AG09319 (cell line): Measurements from ENCODE around the gene ZP2.
"Not testable (repeated sequence)": the region's sequence is repeated elsewhere in the genome, so short reads cannot be mapped to it uniquely, and the experiment has no call there.

Source experiments
- DNase-seq: peaks from one replicate; pipeline ENCODE4 v3.0.0-alpha.2; 2010; ENCODE audit warnings: low read depth; ENCODE audit errors: extremely low read depth
- CTCF ChIP-seq: IDR thresholded peaks from 2 replicates; pipeline ENCODE4 v1.5.1; 2011; ENCODE audit warnings: low read depth, mild to moderate bottlenecking, inconsistent platforms, low read length, moderate library complexity

Gene ZP2

GRCh38 chr16:21197621-21198020 lies 13.8 kb downstream of the ZP2 start:
- no peak for TF ChIP-seq CTCF
- DNase-seq, result no peak

DNA sequence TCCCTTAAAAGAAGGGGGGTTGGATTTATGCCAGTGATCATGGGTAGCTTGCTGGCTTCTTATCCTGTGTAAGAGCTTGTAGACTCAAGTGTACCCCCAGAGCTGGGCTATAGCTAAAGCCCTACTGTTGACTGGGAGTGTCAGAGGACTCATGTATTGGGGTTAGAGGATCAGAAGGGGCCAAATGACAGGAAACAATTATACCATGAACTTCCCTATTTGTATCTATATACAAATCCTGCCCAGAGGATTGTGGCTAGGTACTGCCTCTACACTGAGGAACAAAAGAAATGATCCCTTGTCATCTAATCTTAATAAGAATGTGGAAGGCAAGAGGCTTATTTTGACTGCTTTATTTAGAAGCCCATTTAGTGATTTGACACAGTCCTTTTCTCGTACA lies 14.3 kb downstream of the ZP2 start:
- no peak for DNase-seq
- no peak for TF ChIP-seq CTCF

DNA sequence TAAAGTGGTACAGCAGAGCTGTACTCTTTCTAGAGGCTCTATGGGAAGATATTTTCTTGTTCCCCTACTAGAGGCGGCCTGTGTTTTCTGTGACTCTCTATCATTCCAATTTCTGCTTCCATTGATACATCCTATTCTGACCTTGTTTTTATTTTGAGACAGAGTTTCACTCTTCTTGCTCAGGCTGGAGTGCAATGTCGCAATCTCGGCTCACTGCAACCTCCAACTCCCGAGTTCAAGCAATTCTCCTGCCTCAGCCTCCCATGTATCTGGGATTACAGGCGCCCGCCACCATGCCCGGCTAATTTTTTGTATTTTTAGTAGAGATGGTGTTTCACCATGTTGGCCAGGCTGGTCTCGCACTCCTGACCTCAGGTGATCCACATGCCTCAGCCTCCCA lies 16.0 kb downstream of the ZP2 start:
- DNase-seq, result not testable (repeated sequence)

- TF ChIP-seq CTCF, result no peak
- no peak for DNase-seq
Observed at GRCh38 chr16:21194771-21195301, 16.5 kb downstream of the ZP2 start.

GRCh38 chr16:21192991-21193390 lies 18.4 kb downstream of the ZP2 start:
- no peak for DNase-seq
- no peak for TF ChIP-seq CTCF

DNA sequence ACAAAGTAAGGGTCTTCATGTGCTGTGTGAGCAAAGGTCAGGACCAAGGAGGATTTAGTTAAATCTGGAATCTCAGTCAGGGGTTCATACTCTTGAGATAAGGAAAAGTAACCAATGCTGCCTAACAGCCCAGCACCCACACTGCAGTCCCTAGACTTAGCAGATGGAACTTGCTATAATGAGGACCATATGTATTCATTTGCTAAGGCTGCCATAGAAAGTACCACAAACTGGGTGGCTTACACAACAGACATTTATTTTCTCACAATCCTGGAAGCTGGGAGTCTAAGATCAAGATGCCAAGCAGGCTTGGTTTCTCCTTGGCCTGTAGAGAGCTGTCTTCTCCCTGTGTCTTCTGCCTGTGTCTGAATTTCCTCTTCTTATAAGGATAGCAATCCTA lies 20.8 kb downstream of the ZP2 start:
- no peak for TF ChIP-seq CTCF
- peak; percentile 49 for DNase-seq

DNA sequence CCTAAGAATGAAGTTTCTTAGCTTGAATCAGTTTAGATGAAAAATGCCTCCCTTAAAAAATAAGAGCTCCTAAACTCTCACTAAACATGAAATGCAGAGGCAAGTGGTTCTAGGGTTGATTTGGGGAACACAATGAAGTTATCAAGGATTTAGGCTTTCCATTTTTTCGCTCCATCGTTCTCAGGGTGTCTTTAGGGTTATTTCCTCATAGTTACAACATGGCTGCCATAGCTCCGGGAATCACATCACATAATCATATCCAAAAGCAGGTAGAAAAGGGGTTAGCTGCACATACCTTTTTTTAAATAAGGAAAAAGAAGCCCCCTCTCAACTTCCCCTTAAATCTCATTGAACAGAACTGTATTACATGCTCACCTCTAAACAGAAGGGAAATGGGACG lies 21.4 kb downstream of the ZP2 start:
- DNase-seq, result no peak

More for the DNA sequence above, 21.4 kb downstream of the ZP2 start:
- TF ChIP-seq CTCF, result no peak
